GM19043 (cell line): ENCODE data around the gene TMEM150C.
"Not testable (repeated sequence)": the region's sequence is repeated elsewhere in the genome, so short reads cannot be mapped to it uniquely, and the experiment has no call there.

Experiments used
- ATAC-seq: cut with Tn5 transposase; IDR thresholded peaks from one replicate; pipeline ENCODE4 v1.9.1; 2021; ENCODE audit warnings: low read depth; ENCODE audit not compliant: unreplicated experiment

The TMEM150C gene

GRCh38 chr4:82569727-82570126 is 7.9 kb upstream of the TMEM150C start:
- no peak for ATAC-seq

GRCh38 chr4:82569076-82569475 is 7.3 kb upstream of the TMEM150C start:
- ATAC-seq = no peak

- no peak for ATAC-seq
These were observed 5.7 kb upstream of the TMEM150C start for GRCh38 chr4:82567444-82567843.

- no peak for ATAC-seq
These were observed 721 bp upstream of the TMEM150C start for GRCh38 chr4:82562564-82562854.

- ATAC-seq = no peak
These were observed 669 bp downstream of the TMEM150C start for GRCh38 chr4:82560853-82561785.

- no peak for ATAC-seq
These were observed 2.1 kb downstream of the TMEM150C start for GRCh38 chr4:82559735-82560120.

- ATAC-seq = not testable (repeated sequence)
These were observed 2.6 kb downstream of the TMEM150C start for GRCh38 chr4:82559090-82559734.

GRCh38 chr4:82555276-82555675 is 6.5 kb downstream of the TMEM150C start:
- no peak for ATAC-seq

- no peak for ATAC-seq
These were observed 8.8 kb downstream of the TMEM150C start for GRCh38 chr4:82553020-82553419.

- no peak for ATAC-seq
These were observed 10.1 kb downstream of the TMEM150C start for GRCh38 chr4:82551734-82552133.

GRCh38 chr4:82547850-82548249 is 13.9 kb downstream of the TMEM150C start:
- ATAC-seq = not testable (repeated sequence)

- ATAC-seq = no peak
These were observed 18.7 kb downstream of the TMEM150C start for GRCh38 chr4:82543131-82543530.

GRCh38 chr4:82542642-82543041 is 19.1 kb downstream of the TMEM150C start:
- ATAC-seq = no peak

GRCh38 chr4:82529322-82529721 is 32.5 kb downstream of the TMEM150C start:
- no peak for ATAC-seq

- ATAC-seq = no peak
These were observed 32.9 kb downstream of the TMEM150C start for GRCh38 chr4:82528868-82529267.

GRCh38 chr4:82528074-82528473 is 33.7 kb downstream of the TMEM150C start:
- ATAC-seq = no peak

GRCh38 chr4:82525307-82525911 is 36.4 kb downstream of the TMEM150C start:
- no peak for ATAC-seq

GRCh38 chr4:82524570-82525152 is 37.1 kb downstream of the TMEM150C start:
- no peak for ATAC-seq

GRCh38 chr4:82523179-82523578 is 38.6 kb downstream of the TMEM150C start:
- ATAC-seq = no peak

GRCh38 chr4:82522472-82522871 is 39.3 kb downstream of the TMEM150C start:
- ATAC-seq = no peak

- no peak for ATAC-seq
These were observed 40.5 kb downstream of the TMEM150C start for GRCh38 chr4:82521283-82521682.
